ENCODE results near the gene RGS11. TPM values are rescaled to one million over a fixed set of nuclear protein-coding genes. Genes with fewer than 3 reads are reported as not detected.
"Not testable (repeated sequence)": the region's sequence is repeated elsewhere in the genome, so short reads cannot be mapped to it uniquely, and the experiment has no call there.

RGS11 gene
- total RNA-seq, 1 donor from 2014 or later = 2.7 TPM

DNA sequence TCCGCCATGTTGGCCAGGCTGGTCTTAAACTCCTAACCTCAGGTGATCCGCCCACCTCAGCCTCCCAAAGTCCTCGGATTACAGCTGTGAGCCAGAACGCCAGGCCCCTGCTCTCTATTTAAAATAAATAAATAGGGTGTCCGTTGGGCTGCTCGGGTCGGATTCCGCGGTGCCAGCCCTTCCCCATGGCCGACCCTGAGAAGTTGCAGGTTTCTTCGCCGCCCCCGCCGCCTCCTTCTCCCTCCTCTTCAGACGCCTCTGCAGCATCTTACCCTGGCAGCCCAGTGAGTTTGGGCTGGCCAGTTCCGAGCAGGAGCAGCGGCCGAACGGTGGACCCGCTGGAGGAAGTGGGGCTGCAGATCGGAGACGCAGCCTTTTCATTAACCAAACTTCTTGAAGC, 44.8 kb downstream of the RGS11 start:
- no peak for DNase-seq (ENCODE audit: low read depth, low spot score)

DNA sequence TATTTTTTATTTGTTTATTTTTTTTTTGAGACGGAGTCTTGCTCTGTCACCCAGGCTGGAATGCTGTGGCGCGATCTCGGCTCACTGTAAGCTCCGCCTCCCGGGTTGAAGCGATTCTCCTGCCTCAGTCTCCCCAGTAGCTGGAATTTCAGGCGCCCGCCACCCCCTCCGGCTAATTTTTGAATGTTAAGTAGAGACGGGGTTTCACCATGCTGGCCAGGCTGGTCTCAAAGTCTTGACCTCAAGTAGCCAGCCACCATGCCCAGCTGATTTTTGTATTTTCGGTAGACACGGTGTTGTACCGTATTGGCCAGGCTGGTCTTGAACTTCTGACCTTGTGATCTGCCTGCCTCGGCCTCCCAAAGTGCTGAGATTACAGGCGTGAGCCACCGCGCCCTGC, 45.4 kb downstream of the RGS11 start:
- not testable (repeated sequence) for DNase-seq (ENCODE audit: low read depth, low spot score)

DNA sequence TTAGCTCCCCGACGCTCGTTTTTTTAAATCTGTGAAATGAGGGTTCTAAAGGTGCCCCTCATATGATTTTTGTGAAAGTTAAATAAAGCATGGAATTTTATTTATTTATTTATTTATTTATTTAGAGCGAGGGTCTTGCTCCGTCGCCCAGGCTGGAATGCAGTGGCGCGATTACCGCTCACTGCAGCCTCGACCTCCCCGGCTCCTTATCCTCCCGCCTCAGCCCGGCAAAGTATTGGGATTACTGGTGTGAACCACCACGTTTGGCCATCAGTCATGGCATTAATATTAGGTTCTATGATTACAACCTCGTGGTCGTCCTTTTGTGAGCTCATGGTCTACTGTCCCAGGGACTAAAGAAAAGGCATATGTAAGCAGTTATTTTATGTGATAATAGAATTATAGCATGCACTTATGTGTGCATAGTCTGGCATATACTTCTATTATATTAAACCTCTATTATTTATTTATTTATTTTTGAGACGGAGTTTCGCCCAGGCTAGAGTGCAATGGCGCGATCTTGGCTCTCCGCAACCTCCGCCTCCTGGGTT, 45.9 kb downstream of the RGS11 start:
- DNase-seq (ENCODE audit: low read depth, low spot score) = no peak

DNA sequence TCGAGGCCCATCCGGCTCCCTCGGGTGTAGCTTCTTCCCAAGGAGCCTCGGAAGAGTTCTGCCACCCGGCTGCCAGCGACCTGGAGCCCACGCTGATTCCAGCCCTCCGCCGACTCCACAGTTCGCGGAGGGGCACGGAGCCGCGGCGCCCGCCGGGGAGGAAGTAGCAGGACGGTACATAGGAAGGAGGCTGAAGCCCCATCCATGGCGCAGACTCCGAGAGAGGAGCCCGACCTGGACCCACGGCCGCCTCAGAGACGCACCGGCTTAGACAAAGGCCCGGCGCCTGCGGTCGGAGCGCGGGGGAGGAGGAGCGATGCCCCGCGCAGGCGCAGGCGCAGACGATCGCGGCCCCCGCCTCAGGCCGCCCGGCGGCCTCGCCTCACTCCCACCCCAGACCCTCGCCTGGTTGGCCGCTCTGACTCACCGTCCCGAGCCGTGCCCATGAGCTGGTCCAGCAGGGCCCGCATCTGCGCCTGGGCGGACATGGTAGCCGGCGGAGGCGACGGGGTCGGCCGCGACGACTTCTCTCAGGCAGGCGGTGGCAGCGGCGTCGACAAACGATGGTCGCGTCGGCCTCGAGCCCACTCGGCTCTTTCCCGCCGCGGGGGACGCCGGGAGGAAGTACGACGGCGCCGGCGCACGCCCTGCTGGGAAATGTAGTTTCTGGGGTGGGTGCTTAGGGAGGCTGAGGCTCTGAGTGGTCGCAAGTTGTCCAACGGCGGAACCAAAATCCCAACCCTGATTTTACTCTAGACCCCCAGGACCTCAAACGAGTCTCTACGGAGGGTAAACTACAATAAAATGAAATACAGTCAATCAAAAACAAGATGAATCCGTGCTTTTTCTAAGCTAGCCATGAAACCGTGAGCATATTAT, 46.7 kb downstream of the RGS11 start, which contains the start of gene LUC7L:
TSS of gene LUC7L (minus strand) at position 598 of the 879 bp plus-strand sequence. CDS start at position 488, 110 bp downstream.
- DNase-seq (ENCODE audit: low read depth, low spot score) = peak; percentile 44

DNA sequence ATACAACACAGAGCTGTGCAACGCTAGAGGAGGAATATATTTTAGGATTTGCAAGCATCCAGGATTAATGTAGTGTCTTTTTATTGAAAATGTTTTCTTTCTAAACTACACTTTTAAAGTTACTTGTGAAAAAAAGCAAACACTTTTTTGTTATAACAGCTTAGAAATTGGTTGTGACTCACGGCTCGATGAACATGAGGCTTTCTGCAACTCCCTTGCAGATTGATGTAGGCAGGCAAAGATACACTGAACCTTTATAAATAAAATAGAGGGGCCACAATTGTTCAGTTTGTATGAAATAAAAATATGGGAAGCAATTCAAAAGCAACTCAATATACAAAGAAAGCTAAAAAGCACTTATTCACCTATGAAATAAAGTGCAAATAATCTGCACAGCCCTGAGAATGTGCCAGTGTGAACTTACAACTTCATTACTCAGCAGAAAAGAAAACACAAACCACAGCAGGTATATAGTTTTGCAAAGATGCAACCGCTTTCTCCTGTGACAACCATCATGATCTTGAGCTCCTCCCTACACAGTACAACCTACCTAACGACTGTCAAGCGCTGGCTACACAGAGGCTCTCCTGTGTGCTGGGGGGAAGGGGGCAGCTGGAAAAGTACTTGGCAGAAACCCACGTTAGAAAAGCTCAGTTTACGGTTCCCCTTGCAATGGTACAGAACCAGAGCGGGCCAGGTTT, 47.4 kb downstream of the RGS11 start:
- DNase-seq (ENCODE audit: low read depth, low spot score) = no peak

DNA sequence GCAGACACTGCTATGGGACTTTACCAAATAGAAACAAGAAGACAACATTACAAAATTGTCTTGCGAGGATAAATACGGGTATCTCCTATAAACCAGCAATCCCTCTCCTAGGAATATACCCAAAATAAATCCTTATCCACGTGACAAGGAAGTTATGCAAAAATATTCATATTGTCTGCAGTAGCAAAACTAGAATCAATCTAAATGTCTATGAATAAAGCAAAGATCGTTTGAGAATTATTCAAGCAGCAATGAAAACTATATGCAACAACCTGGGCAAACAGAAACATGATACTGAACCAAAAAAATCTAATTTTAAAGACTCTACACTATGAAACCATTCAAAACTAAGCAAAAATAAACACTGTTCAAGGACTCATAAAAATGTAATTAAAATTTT, 55.7 kb downstream of the RGS11 start:
- DNase-seq (ENCODE audit: low read depth, low spot score) = no peak

Other genes starting within 250 kb of the RGS11 start
- 8.4 and 10.2 TPM in 2 replicates for gene POLR3K, start 222.3 kb downstream of the RGS11 start, total RNA-seq
- gene SNRNP25, start 222.1 kb downstream of the RGS11 start, total RNA-seq = 29.2 and 40.9 TPM in 2 replicates
- 24.9 and 26.2 TPM in 2 replicates for gene RHBDF1, start 203.3 kb downstream of the RGS11 start, total RNA-seq
- 129 and 253 TPM in 2 replicates for gene MPG, start 197.7 kb downstream of the RGS11 start, total RNA-seq
- gene NPRL3, start 137.3 kb downstream of the RGS11 start, total RNA-seq = 6.4 and 6.6 TPM in 2 replicates
- not detected in 2 replicates for gene HBZ, start 123.3 kb downstream of the RGS11 start, total RNA-seq
- gene HBM, start 110.0 kb downstream of the RGS11 start, total RNA-seq = not detected in 2 replicates
- gene HBA2, start 103.1 kb downstream of the RGS11 start, total RNA-seq = not detected in 2 replicates
- gene HBA1, start 99.3 kb downstream of the RGS11 start, total RNA-seq = not detected in 2 replicates
- gene HBQ1, start 95.5 kb downstream of the RGS11 start, total RNA-seq = 0.21 and 1.5 TPM in 2 replicates
- gene LUC7L, start 46.5 kb downstream of the RGS11 start, total RNA-seq = 32.0 and 57.0 TPM in 2 replicates
- gene FAM234A, start 41.1 kb downstream of the RGS11 start, total RNA-seq = 49.5 and 54.3 TPM in 2 replicates
- gene ARHGDIG, start 4.6 kb upstream of the RGS11 start, total RNA-seq = 1.5 and 12.3 TPM in 2 replicates
- 0.14 and 0.92 TPM in 2 replicates for gene PDIA2, start 7.2 kb upstream of the RGS11 start, total RNA-seq
- gene AXIN1, start 76.8 kb upstream of the RGS11 start, total RNA-seq = 23.5 and 23.8 TPM in 2 replicates
- gene MRPL28, start 94.6 kb upstream of the RGS11 start, total RNA-seq = 113 and 131 TPM in 2 replicates
- 81.1 and 102 TPM in 2 replicates for gene PGAP6, start 106.0 kb upstream of the RGS11 start, total RNA-seq
- 42.2 and 87.8 TPM in 2 replicates for gene NME4, start 121.3 kb upstream of the RGS11 start, total RNA-seq
- 10.5 and 19.4 TPM in 2 replicates for gene DECR2, start 125.9 kb upstream of the RGS11 start, total RNA-seq
- gene RAB11FIP3, start 149.7 kb upstream of the RGS11 start, total RNA-seq = 27.7 and 33.3 TPM in 2 replicates

Measured in pulmonary artery endothelial cell (primary cell).